ENCODE measurements around the gene SP140.

DNA sequence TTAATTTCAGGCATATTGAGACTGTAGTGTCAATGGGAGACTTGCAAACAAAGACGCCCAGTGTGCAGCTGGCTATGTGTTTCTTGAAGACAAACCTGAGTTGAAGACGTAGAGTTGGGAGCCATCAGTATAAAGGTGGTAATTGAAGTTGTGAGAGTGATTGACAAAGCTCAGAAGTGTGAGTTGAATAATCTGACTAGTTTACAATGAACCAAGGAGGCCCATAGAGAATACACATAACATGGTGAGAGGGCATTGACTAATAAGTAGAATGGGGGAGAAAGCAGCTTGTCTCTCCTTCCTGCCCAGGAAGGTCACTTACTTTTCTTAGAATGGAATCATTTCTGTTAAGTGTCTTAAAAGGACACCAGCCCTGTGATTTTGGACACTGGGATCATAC, 19.8 kb upstream of the SP140 start:
- no peak for TF ChIP-seq FOXK2 (IDR thresholded peaks at IDR 0.05)
- TF ChIP-seq FOXM1 (IDR thresholded peaks at IDR 0.05; ENCODE audit: borderline replicate concordance) = no peak
- TF ChIP-seq SP1 (IDR thresholded peaks at IDR 0.05) = no peak
- TF ChIP-seq SUZ12 (IDR thresholded peaks at IDR 0.05) = no peak
- TF ChIP-seq TARDBP (IDR thresholded peaks at IDR 0.05) = no peak
- TF ChIP-seq NFRKB (IDR thresholded peaks at IDR 0.05) = no peak
- TF ChIP-seq BHLHE40 (IDR thresholded peaks at IDR 0.05; ENCODE audit: borderline replicate concordance) = no peak
- no peak for TF ChIP-seq LEF1 (IDR thresholded peaks at IDR 0.05; ENCODE audit: borderline replicate concordance)
- no peak for TF ChIP-seq FOXA1 (IDR thresholded peaks at IDR 0.05)
- no peak for TF ChIP-seq L3MBTL2 (conservative IDR thresholded peaks at IDR 0.05)
